SK-N-SH (cell line): ENCODE measurements around the gene TADA2B. TPM values are rescaled to one million over a fixed set of nuclear protein-coding genes. Genes with fewer than 3 reads are reported as not detected.

ENCODE experiments used
- CTCF ChIA-PET: fragments of 300-600, 350-600 bp; formaldehyde crosslinking; extraction: SDS; loops from one replicate; lab custom pipeline; 2021; lab: Yijun Ruan, JAX
- POLR2A ChIA-PET: fragments of 350-600 bp; sonication (Branson Sonifier 250); formaldehyde crosslinking; extraction: SDS; loops from one replicate; lab custom pipeline; 2020; ENCODE audit warnings: antibody characterized with exemption, inconsistent platforms; lab: Yijun Ruan, JAX
- DNase-seq: peaks from one replicate; pipeline ENCODE4 v3.0.0; 2012
- H2AFZ ChIP-seq: fragments of 200-600 bp; sonication (generic); 2 replicates; pipeline ENCODE4 v1.8.1; 2016; ENCODE audit warnings: antibody characterized with exemption, mild to moderate bottlenecking, low read depth
- H3F3A ChIP-seq: fragments of 200-600 bp; sonication (generic); replicated peaks from 2 replicates; pipeline ENCODE3; 2016; ENCODE audit warnings: antibody characterized with exemption, mild to moderate bottlenecking; ENCODE audit not compliant: insufficient read depth
- H3K27ac ChIP-seq, 2 experiments: fragments of 200-500 bp in 1 of 2; fragments of 200-600 bp in 1 of 2; sonication (Bioruptor generic) in 1 of 2; sonication (generic), shearing (Covaris generic) in 1 of 2; 2 replicates each; pipeline versions ENCODE4 v1.5.1 to v1.6.1; 2014 to 2016; ENCODE audit warnings: low read depth in 2 of 2, inconsistent platforms in 1 of 2, low read length in 1 of 2, mild to moderate bottlenecking in 1 of 2, mixed read lengths in 1 of 2
- H3K27me3 ChIP-seq: fragments of 200-600 bp; sonication (generic), shearing (Covaris generic); 2 replicates; pipeline ENCODE4 v1.6.1; 2016; ENCODE audit warnings: mixed run types; ENCODE audit not compliant: insufficient read depth
- H3K36me3 ChIP-seq, 2 experiments: fragments of 200-500 bp in 1 of 2; fragments of 200-600 bp in 1 of 2; sonication (Bioruptor generic) in 1 of 2; sonication (generic) in 1 of 2; replicated peaks in 1 of 2; 2 replicates each; pipeline versions ENCODE3 to v1.5.1; 2014 to 2016; ENCODE audit warnings: low read length in 1 of 2, mild to moderate bottlenecking in 1 of 2; ENCODE audit not compliant: insufficient read depth in 2 of 2, control insufficient read depth in 1 of 2
- H3K4me1 ChIP-seq, 2 experiments: fragments of 200-500 bp in 1 of 2; fragments of 200-600 bp in 1 of 2; sonication (Bioruptor generic) in 1 of 2; sonication (generic), shearing (Covaris generic) in 1 of 2; 2 replicates each; pipeline versions ENCODE4 v1.5.1 to v1.6.1; 2014 to 2016; ENCODE audit warnings: low read depth in 1 of 2, low read length in 1 of 2, mixed run types in 1 of 2; ENCODE audit not compliant: insufficient read depth in 2 of 2, control insufficient read depth in 1 of 2
- H3K4me2 ChIP-seq: fragments of 200-600 bp; sonication (generic), shearing (Covaris generic); 2 replicates; pipeline ENCODE4 v1.6.1; 2017; ENCODE audit warnings: mixed run types
- H3K4me3 ChIP-seq, 2 experiments: fragments of 200-500 bp in 1 of 2; fragments of 200-600 bp in 1 of 2; sonication (Bioruptor generic) in 1 of 2; sonication (generic), shearing (Covaris generic) in 1 of 2; 2 replicates each; pipeline versions ENCODE4 v1.5.1 to v1.8.1; 2014 to 2016; ENCODE audit warnings: low read depth in 2 of 2, inconsistent platforms in 1 of 2, low read length in 1 of 2, mild to moderate bottlenecking in 1 of 2, mixed read lengths in 1 of 2, moderate library complexity in 1 of 2
- H3K79me2 ChIP-seq: fragments of 200-600 bp; sonication (generic); 2 replicates; pipeline ENCODE4 v1.8.1; 2017; ENCODE audit warnings: mild to moderate bottlenecking; ENCODE audit not compliant: insufficient read depth
- H3K9ac ChIP-seq: fragments of 200-600 bp; sonication (generic); 2 replicates; pipeline ENCODE4 v1.6.1; 2017; ENCODE audit warnings: mixed run types
- H3K9me2 ChIP-seq: fragments of 200-600 bp; sonication (generic); 2 replicates; pipeline ENCODE4 v1.6.1; 2017; ENCODE audit warnings: mixed run types
- H3K9me3 ChIP-seq: fragments of 200-600 bp; sonication (generic); 2 replicates; pipeline ENCODE4 v1.6.1; 2017; ENCODE audit warnings: mixed run types, mild to moderate bottlenecking, moderate library complexity
- H4K20me1 ChIP-seq: fragments of 200-600 bp; sonication (generic); 2 replicates; pipeline ENCODE4 v1.6.1; 2017; ENCODE audit warnings: mild to moderate bottlenecking, mixed run types; ENCODE audit not compliant: insufficient read depth
- CHD2 ChIP-seq: fragments of 150-350 bp; IDR thresholded peaks from 2 replicates; pipeline ENCODE4 v1.6.1; 2018; ENCODE audit warnings: low read length; ENCODE audit not compliant: partially characterized antibody
- CTCF ChIP-seq: fragments of 200-600 bp; sonication (generic); IDR thresholded peaks from 2 replicates; pipeline ENCODE4 v1.6.1; 2017; ENCODE audit warnings: antibody characterized with exemption, mild to moderate bottlenecking, moderate library complexity
- GABPA ChIP-seq: IDR thresholded peaks from 2 replicates; pipeline ENCODE4 v1.4.0; 2012; ENCODE audit warnings: low read depth, mild to moderate bottlenecking
- IRF3 ChIP-seq: fragments of 150-350 bp; IDR thresholded peaks from 2 replicates; pipeline ENCODE4 v1.6.1; 2016; ENCODE audit warnings: mild to moderate bottlenecking, low read depth, low read length
- JUND ChIP-seq: IDR thresholded peaks from 2 replicates; pipeline ENCODE4 v1.4.0; 2012
- MXI1 ChIP-seq: IDR thresholded peaks from 2 replicates; pipeline ENCODE4 v1.6.1; 2012; ENCODE audit warnings: mild to moderate bottlenecking, low read depth, low read length, improper control_type of control experiment
- PBX3 ChIP-seq: IDR thresholded peaks from 2 replicates; pipeline ENCODE4; 2012
- RAD21 ChIP-seq: IDR thresholded peaks from 2 replicates; pipeline ENCODE4 v1.6.1; 2012; ENCODE audit warnings: mild to moderate bottlenecking, low read length
- SMC3 ChIP-seq: IDR thresholded peaks from 2 replicates; pipeline ENCODE4 v1.6.1; 2012; ENCODE audit warnings: low read depth, low read length, improper control_type of control experiment
- WGBS: methylation state at CpG from one replicate; pipeline ENCODE4 v1.1.6; 2017; ENCODE audit warnings: low lambda C conversion rate; 5-methylcytosine and 5-hydroxymethylcytosine counted together
- polyA plus RNA-seq, 3 experiments: library from polyadenylated mRNA; depleted of rRNA; stranded (reverse); fragments of >200 nt; gene quantifications; 2 replicates each; pipeline ENCODE4 v1.2.3, GENCODE V29; 2012

Gene TADA2B
- polyA plus RNA-seq, 1 of the 3 experiments (the other 2 are of a cell fraction): 8.0 TPM

GRCh38 chr4:7068883-7069282 is 25.7 kb downstream of the TADA2B start:
- no peaks in the 10 kb centered on the region for H3K9me2 ChIP-seq
- H3K4me3 ChIP-seq: peak overlapping the region; percentile 75 to 91
- H3K27me3 ChIP-seq: no peaks in the 10 kb centered on the region
- H3K4me2 ChIP-seq: peak overlapping the region; percentile 90
- peaks cover 0 to 20% of the 10 kb centered on the region in 2 experiments; a peak in 2 of 4 replicates for H3K4me1 ChIP-seq
- ChIA-PET POLR2A (interaction anchor here (1.1 to 2.2 kb wide), 5 partner anchors 10 to 395 kb away, joined by 3 to 14 read pairs (median 5); partner anchors contain the start of genes TADA2B and TBC1D14), CTCF (interaction anchor here (0.8 to 9.1 kb wide), 19 partner anchors 8 to 394 kb away, joined by 3 to 80 read pairs (median 5); partner anchors contain the start of genes MRFAP1L1, TADA2B and TBC1D14)
- H3K36me3 ChIP-seq: peaks cover 3 to 15% of the 10 kb centered on the region in 2 experiments
- H3K9me3 ChIP-seq: no peaks in the 10 kb centered on the region
- WGBS: 26% methylated on average over 13 of the region's 20 CpGs
- peak; percentile 54 for DNase-seq
- H2AFZ ChIP-seq: peak overlapping the region; percentile 97
- no peak for TF ChIP-seq SMC3
- H3F3A ChIP-seq: no peaks in the 10 kb centered on the region
- peak overlapping the region; percentile 68 for H3K9ac ChIP-seq
- H4K20me1 ChIP-seq: peaks cover 25% of the 10 kb centered on the region
- H3K79me2 ChIP-seq: peaks cover 40% of the 10 kb centered on the region
- peak overlapping the region; percentile 72 to 80; a peak in 3 of 4 replicates for H3K27ac ChIP-seq

GRCh38 chr4:7070729-7071511 is 27.7 kb downstream of the TADA2B start:
- DNase-seq: peak; percentile 78
- Histone ChIP-seq H3K9ac (no peak overlapping the region), H3K9me3 (no peaks in the 10 kb centered on the region), H3K4me2 (no peak overlapping the region), H3K27ac (no peak overlapping the region), H3K4me3 (peak overlapping the region in 1 of 2 experiments; percentile 38; a peak in 1 of 4 replicates), H3K79me2 (peaks cover 19% of the 10 kb centered on the region), H3K27me3 (no peaks in the 10 kb centered on the region), H2AFZ (no peak overlapping the region), H3K36me3 (peaks cover 0 to 4% of the 10 kb centered on the region in 2 experiments), H3F3A (no peaks in the 10 kb centered on the region), H4K20me1 (peaks cover 13% of the 10 kb centered on the region), H3K9me2 (no peaks in the 10 kb centered on the region), H3K4me1 (peaks cover 0 to 20% of the 10 kb centered on the region in 2 experiments; a peak in 2 of 4 replicates)
- TF ChIP-seq IRF3 (no peak), SMC3 (peak; percentile 93), JUND (no peak), CHD2 (peak; percentile 26), PBX3 (no peak), GABPA (no peak), CTCF (peak; percentile 94), RAD21 (peak; percentile 90), MXI1 (peak; percentile 36; the same call in 1 of the 2 replicates)
- 39% methylated on average over 18 of the region's 23 CpGs for WGBS
- POLR2A ChIA-PET: no interaction called here
- CTCF ChIA-PET: interaction anchor here (0.6 to 9.1 kb wide), 55 partner anchors 10 to 709 kb away, joined by 3 to 80 read pairs (median 4); partner anchors contain the start of genes TADA2B and TBC1D14
